SIG-M5 (cell line): ENCODE results near the gene LPP.

Experiments
- DNase-seq: peaks from one replicate; lab custom pipeline; 2025; lab: John Stamatoyannopoulos, UW

LPP gene

DNA sequence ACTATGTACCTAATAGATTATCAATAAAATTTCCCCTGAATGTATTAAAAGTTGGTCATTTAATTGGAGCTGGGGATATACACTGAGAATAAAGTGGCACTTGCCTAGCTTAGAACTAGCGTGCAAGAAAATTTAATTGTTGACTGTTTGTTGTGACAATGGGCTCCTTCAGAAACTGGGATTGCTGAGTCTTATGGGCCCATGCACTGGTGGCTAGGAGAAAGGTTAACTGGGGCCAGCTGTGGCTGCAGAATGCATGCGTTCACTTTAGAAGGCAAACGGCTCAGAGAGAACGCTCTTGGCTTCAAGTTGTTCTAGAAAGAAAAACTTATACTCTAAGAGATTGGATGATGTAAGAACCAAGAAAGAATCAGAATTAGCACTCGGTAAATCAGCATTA, 18.7 kb upstream of the LPP start:
- DNase-seq = no peak

DNA sequence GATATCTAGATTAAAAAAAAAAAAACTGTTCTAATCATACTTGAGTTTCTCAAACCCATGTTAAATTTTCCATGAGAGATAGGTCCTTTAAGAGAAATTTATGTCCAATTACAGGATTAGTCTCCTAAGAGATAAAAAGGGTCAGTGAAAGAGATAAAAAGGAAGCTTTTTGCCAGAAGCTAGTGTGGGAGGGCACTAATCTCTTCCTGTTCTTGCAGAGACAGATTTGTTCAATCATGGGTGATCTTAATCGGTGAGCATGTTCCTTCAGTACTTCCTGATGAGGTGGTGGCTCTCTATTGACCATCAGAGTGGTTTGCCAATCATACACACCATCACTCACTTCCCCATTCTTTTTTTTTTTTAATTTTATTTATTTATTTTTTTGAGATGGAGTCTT, 16.9 kb upstream of the LPP start:
- DNase-seq = no peak

DNA sequence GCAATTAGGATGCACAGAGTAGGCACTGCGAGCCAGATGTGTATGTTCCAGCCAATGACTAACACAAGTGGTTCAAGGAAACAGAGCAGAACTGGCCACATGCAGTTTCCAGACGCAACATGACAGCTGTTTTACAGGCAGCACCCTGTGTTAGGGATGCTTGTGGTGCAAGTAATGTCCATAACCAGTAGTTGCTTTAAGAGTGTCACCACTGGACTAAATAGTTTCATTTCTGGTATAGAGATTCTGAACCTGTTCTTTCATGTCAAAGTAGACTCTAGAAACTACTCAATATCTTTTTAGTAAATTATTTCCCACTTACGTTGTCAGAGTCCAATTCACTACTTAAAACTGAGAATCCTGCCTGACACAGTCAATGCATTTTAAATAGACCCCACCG, 14.5 kb upstream of the LPP start:
- no peak for DNase-seq

DNA sequence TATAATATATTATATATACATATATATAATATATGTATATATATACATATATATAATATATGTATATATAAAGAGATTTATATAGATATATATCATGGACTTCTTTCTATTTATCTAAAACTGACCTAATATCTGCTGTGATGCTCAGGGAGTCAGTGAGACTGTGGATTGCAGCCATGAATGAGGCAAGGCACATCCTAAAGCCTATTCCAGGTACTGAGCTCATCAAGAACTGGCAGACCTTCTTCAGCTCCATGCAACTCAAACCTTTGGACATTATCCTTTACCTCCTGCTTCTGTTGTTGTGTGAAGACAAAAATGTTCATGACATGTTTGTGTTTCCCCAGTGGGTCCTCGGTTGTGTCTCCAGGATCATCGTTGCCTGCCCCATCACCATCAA, 7.7 kb upstream of the LPP start:
- no peak for DNase-seq

DNA sequence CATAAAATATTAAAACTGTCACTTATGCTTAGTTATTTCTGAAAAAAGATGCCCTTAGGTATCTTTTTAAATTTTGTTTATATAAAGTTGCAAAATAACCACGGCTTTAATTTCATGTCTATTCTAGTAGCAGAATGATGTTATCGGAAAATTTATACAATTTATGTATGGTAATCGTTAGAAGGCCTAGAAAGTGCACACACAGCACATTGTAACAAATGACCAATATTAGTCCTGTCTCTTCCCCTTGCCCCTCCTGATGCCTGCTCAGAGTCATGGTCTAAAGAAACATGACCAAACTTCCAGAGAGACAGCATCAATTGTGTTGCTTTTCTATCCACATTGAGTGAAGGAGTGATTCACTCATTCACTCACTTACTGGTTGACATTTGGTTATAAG, 6.2 kb upstream of the LPP start:
- DNase-seq = no peak

DNA sequence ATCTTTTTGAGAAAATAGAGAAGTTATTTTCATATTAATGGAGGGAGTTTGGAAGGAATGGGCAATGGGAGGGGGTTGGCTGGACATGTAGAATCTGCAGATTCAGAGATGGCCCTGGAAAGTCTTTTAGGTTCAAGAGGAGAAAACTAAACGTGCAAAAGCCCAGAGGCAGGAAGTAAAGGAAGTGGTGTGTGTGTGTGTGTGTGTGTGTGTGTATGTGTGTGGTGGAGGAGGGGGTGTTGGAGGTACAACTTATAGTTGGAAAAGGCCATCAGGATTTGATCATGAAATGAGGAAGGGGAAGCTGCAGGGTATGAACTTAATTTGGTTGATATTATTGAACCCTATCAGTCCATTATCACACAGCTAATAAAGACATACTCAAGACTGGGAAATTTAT, 5.6 kb upstream of the LPP start:
- DNase-seq = no peak

DNA sequence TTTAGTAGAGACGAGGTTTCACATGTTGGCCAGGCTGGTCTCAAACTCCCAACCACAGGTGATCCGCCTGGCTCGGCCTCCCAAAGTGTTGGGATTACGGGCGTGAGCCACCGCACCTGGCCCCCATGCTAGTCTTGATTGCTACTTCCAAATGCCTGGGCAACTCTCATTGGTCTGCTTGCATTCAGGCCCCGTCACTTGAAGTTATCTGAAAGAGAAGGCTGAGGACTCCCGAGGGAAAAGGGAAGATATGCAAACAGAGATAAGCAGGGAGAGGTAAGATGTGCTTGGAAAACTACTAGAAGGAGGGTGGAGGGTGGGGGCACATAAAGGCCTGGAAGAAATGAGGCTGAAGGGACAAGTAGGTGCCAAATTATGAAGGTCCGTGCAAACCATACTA, 4.4 kb upstream of the LPP start:
- DNase-seq = no peak

DNA sequence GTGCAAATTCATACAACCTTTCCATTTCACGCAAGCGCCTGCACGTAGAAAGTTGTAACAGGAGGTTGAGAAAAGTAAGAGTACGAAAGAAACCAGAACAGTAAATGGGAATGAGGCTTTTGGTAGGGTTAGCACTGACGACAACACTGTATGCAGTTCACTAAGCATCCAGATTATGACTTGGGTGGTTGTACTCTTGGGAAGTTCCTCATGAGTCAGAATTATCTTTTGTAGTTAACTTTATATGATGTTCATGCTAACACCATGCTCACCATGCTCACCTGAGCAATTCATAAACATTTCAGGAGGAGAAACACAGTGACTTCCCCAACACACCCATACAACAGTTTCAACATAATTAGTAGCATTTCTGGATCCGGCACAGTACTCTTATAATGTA, 3.0 kb upstream of the LPP start:
- DNase-seq = no peak

DNA sequence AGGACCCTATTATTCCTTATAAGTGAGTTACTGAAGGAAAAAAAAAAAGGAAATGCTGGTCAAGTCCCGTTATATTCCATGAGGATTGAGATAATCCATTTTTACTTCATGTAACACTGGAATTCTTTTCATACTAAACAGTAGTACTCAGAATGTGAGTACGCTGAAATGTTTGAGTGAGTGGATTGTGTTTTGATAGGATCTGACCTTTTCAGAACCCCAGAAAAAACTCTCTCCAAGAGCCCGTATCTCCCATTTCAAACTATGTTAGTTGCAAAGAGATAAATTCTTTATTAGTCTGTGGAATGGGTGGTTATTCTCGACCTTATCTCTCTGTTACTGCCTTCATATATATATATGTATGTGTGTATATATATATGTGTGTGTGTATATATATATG, 2.5 kb upstream of the LPP start:
- no peak for DNase-seq

DNA sequence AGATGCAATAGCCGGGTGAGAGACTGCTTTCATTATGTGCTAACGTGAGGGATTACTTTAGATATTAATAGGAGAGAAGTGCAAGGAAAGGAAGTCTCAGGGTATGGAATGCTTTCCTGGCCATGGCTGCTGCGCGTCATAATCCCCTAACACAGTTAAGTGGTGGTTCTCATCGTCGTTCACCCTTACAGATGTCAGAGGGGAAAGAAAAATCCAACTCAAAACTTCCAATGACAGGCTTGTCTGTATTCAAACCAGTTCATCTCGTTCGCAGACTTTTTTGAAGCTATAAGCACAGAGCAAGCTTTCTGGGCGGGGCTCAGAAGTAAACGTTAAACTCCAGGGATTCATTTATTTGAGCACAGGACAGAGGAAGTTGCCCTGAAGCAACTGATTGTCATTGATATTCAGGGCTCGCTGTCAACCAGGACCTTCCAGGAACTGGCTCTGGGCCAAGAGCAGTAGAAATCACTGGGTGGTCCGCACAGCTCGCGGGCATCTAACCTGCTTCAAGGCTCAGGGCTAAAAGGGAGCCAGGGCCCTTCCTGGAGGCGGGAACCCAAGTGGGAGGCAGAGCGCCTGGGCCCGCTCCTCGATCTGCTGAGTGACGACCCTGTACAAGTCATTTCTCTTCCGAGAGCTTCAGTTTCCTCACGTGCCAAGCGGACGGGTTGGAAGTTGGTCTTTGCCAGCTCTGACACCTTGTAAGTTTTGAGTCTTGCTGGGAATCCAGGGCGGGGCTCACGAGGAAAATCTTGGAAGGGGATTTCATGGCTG, 1.1 kb upstream of the LPP start:
- no peak for DNase-seq

DNA sequence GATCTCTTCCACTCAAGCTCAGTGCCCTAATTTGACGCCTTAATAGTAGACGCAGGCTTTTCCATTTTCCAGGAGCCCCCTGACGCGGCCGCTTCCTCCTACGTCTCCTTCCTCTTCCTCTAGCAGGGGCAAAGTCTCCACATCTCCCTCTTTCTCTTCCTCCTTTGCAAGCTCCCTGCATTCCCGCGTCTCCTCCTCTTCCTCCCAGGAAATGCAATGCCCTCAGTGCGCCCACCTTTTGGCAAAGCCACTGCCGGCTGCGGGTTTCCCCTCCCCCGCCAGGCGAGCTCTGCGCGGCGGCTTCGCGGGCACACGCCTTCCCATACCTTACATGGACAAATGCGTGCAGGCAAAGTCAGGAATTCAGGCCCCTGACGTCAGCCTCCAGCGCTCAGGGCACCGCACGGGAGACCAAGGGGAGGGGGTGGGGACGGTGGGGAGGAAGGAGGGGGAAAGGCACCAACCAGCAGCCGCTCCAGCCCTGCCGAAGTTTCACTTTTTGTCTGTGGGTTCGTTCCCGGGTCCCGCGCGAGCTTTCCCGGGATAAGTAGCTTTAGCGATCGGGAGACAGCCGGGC, 432 bp upstream of the LPP start:
- DNase-seq = no peak

DNA sequence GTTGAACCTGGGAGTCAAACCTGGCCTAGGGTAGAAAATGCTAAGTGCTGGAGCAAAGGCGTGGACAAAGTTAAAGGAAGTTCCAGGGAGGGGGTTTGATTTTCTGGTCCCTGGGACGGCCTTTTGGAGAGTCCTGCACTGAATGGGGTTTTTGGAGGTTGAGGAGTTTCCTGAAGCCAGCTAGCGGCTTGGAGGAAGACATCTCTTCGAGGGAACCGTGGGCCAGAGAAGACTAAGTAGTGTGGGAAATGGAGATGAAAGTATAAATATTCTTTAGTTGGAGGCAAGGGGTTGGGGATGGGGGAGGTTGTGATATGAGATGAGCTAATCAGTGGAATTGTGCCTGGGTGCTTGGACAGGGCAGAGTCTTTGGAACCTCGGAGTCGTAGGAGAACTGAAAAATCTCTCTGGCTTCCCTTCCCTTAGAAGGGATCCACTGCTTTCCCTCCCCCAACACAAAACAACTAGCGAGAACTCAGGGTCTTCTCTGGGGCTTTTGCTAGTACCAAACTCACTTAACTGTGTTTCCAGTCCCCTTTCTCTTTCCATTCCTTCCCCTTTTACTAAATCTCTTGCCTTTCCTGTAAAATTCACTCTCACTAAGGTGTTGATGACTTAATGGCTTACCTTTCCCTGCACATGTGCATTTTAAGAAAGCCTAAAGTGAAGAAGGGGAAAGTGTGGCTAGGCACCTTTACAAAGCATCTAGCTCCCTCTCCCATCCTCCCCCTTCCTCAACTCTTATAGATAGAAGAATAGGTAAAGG, 1.0 kb downstream of the LPP start:
- no peak for DNase-seq

DNA sequence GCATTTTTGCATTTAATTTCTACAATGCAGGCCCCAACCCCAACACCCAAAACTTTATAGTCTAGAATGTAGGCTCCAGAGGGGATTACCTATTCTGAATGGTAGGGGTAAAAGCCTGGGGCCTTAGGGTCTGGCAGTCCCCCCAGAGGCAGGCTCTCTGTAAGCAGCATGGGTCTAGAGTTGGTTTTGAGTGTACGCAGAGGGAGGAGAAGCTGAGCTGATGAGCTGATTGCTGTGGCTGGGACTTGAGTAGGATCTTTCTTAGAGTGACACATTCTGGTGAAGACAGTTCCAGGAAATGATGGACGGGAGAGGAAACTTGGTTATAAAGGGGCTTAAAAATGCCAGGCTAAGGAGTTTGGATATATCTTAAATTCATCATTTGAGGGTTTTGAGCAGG, 2.1 kb downstream of the LPP start:
- no peak for DNase-seq

DNA sequence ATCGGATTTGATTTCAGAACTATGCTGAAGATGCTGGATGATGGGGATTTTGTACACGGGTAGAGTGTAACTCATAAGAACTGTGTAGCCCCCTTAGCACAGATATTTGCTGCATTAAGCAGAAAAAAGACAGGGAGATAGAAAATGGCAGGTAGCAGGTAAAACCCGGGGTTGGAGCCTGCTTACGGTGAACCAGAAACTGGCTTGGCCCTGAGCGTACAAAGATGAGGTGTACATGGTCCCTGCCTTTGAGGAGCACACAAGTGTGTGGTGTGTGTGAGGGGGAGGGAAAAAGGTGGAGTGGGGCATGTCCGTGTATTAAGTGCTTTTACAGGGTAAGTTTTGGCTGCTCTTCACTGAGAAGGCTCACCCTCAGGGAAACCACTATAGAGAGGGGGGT, 3.5 kb downstream of the LPP start:
- DNase-seq = no peak

DNA sequence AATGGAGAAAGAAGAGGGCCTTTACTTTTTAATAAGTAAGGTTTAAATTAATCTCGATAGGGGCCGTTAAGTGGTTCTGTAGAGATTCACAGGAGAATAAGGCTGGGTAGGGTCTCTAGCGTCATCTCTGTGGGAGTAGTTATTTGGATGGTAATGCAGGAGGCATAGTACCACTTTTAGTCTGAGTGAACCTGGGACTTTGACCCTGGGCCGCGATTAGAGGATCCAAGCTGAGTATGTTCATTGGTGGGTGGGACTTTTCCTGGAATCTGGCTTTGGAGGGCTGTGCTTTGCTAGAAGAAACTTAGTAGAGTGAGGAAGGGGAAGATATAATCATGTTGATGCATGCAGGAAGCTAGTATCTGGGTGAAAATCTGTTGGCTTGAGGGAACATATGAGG, 4.0 kb downstream of the LPP start:
- no peak for DNase-seq

DNA sequence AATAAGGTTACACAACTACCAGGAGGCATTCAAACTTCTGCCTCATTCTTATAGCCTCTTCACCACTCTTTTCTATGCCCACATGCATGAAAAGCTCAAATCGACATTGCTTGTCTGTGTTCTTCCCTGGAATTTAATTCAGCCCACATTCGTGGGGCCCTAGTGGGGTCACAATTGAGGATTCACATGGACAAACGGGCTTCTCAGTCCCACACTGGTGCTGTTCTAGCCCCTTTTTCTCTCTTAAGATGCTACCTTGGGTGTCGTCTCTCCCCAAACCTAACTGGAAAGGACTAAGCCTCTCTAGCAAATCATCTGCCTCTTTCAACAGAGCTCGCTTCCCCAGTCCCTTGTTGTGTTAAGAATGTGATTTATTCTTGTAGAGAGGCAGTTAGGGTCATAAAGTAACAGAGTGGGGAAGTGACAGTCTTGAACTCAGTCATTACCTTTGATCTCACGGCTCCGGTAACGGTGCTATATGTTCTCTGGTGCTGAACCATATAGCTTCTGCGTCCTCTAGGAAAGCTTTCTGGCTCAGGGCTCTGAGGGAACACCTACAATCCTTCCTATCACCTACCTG, 4.9 kb downstream of the LPP start:
- no peak for DNase-seq

DNA sequence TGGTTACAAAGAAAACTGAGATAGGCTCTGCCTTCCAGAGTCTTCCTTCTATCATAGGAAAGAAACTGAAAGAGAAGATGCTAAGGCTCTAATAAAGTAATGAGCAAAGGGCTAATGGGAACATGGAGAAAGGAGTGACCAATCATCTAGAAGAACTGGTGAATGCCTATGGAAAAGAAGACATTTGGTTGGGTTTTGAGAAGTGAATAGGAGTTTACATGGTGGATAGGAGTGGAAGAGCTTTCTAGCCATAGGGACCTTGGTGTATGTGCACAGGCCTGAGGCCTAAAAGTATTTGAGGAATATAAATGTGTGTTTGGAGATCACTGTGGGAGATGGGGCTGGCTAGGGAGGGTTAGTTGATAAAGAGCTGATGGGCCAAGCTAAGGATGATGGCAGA, 6.8 kb downstream of the LPP start:
- DNase-seq = no peak

DNA sequence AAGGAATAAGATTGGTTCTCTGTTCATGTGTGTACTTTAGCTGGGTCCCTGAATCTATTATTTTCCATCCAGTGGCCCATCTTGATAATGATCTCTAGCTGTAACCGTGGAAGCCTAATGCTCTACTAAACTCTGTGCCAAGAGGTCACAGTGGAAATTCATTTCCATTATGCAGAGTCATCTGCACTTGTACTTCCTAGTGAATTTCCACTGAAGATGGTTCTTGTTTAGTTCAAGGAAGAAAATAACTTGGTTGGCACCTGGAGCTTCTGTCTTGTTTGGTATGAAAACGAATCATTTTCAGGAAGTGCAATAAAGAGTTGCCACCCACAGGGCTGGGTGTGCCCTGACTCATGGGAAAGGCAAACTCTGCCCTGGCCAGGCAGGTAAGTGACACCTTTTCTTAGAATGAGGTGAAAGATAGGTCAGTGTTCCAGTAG, 10.3 kb downstream of the LPP start:
- DNase-seq = no peak

DNA sequence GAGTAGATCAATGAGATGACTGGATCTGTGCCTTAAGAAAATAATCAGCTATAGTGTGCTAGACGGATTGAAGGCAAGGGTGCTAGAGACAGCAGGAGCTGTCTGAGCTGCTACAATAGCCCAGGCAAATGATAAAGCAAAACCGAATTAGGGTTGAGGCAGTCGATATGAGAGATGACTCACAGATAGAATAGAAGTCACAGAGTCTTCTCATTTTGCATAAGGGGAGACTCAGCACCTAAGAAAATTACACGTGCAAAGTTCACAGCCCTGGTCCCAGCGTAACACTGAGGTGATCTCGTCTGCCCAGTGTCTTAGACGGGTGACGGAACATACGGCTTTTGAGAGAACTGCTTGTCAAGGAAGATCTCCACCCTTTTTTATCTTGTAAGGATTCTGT, 11.6 kb downstream of the LPP start:
- no peak for DNase-seq

DNA sequence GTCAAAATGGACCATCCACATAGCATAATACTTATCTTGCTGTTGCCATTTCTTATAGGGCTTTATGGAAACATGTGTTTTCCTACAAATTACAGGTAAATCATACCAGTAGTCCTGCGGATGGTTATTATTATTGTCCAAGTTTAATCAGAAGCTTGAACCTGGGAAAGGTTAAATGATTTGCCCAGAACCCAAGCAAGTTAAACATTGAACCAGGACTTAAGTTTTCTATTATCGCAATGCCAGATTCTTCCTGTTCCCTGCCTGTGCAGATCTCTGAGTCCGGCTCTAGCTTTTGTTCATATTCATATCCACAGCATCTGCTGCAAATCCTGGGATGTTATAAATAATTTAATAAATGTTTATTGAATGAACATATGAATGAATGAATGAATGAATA, 12.5 kb downstream of the LPP start:
- DNase-seq = no peak

DNA sequence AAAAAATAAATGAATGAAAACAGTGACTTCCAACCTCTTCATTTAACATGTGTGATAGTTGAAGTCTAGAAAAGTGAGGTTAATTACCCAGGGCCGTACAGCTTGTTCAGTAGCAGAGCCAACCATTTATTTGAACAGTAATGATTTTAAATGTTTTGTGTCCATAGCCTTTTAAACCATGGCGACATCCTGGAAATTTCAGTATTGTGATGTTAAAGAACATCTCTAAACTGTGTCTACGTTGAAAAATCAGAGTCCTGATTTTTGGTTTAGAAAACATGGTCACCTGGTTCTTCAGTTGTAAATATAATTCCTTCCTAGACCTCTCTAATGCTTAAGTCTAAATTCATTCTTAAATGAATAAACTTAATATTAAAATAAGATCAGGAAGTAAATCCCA, 14.2 kb downstream of the LPP start:
- DNase-seq = no peak

DNA sequence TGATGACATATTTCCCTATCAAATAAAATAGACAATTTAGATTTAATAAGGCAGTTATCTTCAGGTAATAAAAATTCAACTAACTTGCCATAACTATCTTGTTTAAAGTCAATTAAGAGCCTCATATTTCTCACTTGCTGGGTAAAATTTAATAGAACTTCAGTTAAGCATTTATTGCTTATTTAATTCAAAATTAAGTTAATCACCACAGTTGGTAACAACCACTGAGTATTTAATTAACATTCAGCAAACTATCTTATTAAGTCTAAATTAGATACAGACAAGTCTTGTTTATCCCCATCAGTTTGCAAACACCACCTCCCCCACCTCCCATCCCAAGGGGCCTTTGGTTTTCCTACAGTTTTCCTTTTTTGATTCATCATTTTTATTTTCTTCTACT, 14.7 kb downstream of the LPP start:
- no peak for DNase-seq

DNA sequence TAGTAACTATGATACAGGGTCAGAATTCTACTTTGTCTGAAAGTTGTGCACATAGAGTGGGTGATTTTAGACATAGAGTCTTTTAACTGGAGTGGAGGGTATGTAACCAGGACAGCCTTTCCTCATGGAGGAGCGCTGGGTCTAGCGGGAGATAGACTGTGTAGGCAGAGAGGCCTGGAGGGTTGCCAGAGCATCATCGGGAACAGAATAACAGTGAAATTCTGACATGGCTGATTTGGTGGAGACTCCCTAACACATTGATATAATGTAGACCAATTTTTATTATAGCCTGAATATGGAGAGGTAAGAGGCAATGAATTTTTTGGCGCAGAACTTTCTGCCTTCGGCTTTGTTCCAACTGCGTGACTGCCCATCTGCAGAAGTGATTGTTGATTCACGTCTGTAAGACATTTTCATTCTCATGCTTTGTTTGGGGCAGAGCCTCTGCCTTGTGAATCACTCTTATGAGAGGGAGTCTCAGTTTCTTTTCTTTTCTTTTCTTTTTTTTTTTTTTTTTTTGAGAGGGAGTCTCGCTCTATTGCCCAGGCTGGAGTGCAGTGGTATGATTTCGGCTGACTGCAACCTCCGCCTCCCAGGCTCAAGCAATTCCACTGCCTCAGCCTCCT, 16.0 kb downstream of the LPP start:
- DNase-seq = no peak
